ENCODE measurements around the gene CTNND1. TPM values are rescaled to one million over a fixed set of nuclear protein-coding genes. Genes with fewer than 3 reads are reported as not detected.

Gene CTNND1
- total and polyA plus RNA-seq, 2 of the 4 experiments (the other 2 are of a cell fraction) = 88.5 to 229 TPM

DNA sequence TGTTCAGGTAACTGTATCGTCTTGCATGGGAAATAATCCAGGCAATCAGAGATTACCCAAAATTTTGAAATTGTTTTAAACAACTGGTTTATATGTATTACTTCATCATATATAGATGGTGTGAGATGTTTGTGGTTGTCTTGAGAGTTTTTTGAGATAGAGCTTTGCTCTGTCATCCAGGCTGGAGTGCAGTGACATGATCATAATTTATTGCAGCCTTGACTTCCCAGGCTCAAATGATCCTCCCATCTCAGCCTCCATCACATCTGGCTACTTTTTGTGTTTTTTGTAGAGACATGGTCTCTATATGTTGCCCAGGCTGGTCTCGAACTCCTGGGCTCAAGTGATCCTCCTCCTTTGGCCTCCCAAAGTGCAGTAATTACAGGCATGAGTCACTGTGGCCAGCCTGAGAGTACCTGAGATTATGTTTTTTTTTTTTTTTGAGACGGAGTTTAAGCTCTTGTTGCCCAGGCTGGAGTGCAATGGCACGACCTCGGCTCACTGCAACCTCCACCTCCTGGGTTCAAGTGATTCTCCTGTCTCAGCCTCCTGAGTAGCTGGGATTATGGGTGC lies 11.5 kb downstream of the CTNND1 start:
- ChIA-PET CTCF (no interaction called here), POLR2A (ENCODE audit: unreplicated experiment) (interaction anchor here (0.7 kb wide), 1 partner anchor 399 kb away, joined by 6 read pairs; no protein-coding TSS in a partner anchor)
- Histone ChIP-seq H3K4me3 (ENCODE audit: insufficient read depth, low read depth, low read length) (no peak overlapping the region), H3K9ac (ENCODE audit: low read depth, low read length) (no peak overlapping the region), H3K27me3 (ENCODE audit: control insufficient read depth, insufficient read depth, low read length) (no peaks in the 10 kb centered on the region), H2BK15ac (ENCODE audit: low read depth, low read length) (no peak overlapping the region), H3K4ac (ENCODE audit: low read depth, low read length) (no peak overlapping the region), H3K9me1 (ENCODE audit: insufficient read depth, low read length) (peaks cover 18% of the 10 kb centered on the region), H2AK9ac (replicated peaks; ENCODE audit: low read depth, low read length, poor library complexity) (no peak overlapping the region), H3K4me2 (ENCODE audit: low read depth, low read length) (peak overlapping the region; percentile 24; the same call in 1 of the 2 replicates), H3K79me1 (ENCODE audit: low read depth in 1 of 2, low read length in 2 of 2) (peaks cover 11 to 70% of the 10 kb centered on the region in 2 experiments; a peak in 3 of 4 replicates), H4K20me1 (ENCODE audit: insufficient read depth, low read length) (peaks cover 98% of the 10 kb centered on the region), H2BK20ac (ENCODE audit: low read depth, low read length) (no peak overlapping the region), H4K91ac (ENCODE audit: insufficient read depth, low read depth, low read length) (no peak overlapping the region), H2BK120ac (ENCODE audit: low read depth, low read length) (no peak overlapping the region), H2AFZ (replicated peaks; ENCODE audit: low read length, poor library complexity) (no peak overlapping the region), H2BK5ac (ENCODE audit: low read depth, low read length, poor library complexity, severe bottlenecking) (no peak overlapping the region), H3K36me3 (ENCODE audit: control insufficient read depth, insufficient read depth, low read length) (peaks cover 2% of the 10 kb centered on the region), H3K27ac (ENCODE audit: insufficient read depth, low read length) (no peak overlapping the region; the same call in 1 of the 2 replicates), H4K8ac (ENCODE audit: low read depth in 2 of 2, low read length in 2 of 2) (no peak overlapping the region), H4K5ac (ENCODE audit: low read depth, low read length) (no peak overlapping the region), H2AK5ac (ENCODE audit: low read depth, low read length) (no peak overlapping the region), H3K14ac (replicated peaks; ENCODE audit: low read depth, low read length) (no peak overlapping the region), H3K23ac (ENCODE audit: low read depth, low read length) (no peak overlapping the region), H3K18ac (ENCODE audit: low read depth, low read length) (no peak overlapping the region), H3K9me3 (ENCODE audit: control insufficient read depth, insufficient read depth, low read length) (no peaks in the 10 kb centered on the region), H3K56ac (ENCODE audit: extremely low read depth, insufficient read depth, low read length) (no peak overlapping the region), H3K4me1 (ENCODE audit: control insufficient read depth, insufficient read depth, low read length) (peaks cover 29% of the 10 kb centered on the region)
- TF ChIP-seq, protein P1, sequence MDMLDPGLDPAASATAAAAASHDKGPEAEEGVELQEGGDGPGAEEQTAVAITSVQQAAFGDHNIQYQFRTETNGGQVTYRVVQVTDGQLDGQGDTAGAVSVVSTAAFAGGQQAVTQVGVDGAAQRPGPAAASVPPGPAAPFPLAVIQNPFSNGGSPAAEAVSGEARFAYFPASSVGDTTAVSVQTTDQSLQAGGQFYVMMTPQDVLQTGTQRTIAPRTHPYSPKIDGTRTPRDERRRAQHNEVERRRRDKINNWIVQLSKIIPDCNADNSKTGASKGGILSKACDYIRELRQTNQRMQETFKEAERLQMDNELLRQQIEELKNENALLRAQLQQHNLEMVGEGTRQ (IDR thresholded peaks at IDR 0.05; ENCODE audit: low read depth, low read length) = no peak
- TF ChIP-seq FOS (IDR thresholded peaks at IDR 0.05; ENCODE audit: low read depth, low read length) (no peak), RAD21 (IDR thresholded peaks at IDR 0.05; ENCODE audit: low read length) (no peak), BHLHE40 (IDR thresholded peaks at IDR 0.05; ENCODE audit: low read depth, low read length) (no peak), MAFK (IDR thresholded peaks at IDR 0.05; ENCODE audit: low read depth, low read length) (no peak), CHD1 (IDR thresholded peaks at IDR 0.05; ENCODE audit: low read depth, low read length) (no peak), CEBPB (IDR thresholded peaks at IDR 0.05; ENCODE audit: low read depth, low read length) (no peak)
- TF ChIP-seq, protein P2, sequence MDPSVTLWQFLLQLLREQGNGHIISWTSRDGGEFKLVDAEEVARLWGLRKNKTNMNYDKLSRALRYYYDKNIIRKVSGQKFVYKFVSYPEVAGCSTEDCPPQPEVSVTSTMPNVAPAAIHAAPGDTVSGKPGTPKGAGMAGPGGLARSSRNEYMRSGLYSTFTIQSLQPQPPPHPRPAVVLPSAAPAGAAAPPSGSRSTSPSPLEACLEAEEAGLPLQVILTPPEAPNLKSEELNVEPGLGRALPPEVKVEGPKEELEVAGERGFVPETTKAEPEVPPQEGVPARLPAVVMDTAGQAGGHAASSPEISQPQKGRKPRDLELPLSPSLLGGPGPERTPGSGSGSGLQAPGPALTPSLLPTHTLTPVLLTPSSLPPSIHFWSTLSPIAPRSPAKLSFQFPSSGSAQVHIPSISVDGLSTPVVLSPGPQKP (IDR thresholded peaks at IDR 0.05; ENCODE audit: borderline replicate concordance, low read depth, low read length) = no peak
- TF ChIP-seq, protein P3, sequence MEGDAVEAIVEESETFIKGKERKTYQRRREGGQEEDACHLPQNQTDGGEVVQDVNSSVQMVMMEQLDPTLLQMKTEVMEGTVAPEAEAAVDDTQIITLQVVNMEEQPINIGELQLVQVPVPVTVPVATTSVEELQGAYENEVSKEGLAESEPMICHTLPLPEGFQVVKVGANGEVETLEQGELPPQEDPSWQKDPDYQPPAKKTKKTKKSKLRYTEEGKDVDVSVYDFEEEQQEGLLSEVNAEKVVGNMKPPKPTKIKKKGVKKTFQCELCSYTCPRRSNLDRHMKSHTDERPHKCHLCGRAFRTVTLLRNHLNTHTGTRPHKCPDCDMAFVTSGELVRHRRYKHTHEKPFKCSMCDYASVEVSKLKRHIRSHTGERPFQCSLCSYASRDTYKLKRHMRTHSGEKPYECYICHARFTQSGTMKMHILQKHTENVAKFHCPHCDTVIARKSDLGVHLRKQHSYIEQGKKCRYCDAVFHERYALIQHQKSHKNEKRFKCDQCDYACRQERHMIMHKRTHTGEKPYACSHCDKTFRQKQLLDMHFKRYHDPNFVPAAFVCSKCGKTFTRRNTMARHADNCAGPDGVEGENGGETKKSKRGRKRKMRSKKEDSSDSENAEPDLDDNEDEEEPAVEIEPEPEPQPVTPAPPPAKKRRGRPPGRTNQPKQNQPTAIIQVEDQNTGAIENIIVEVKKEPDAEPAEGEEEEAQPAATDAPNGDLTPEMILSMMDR (conservative IDR thresholded peaks at IDR 0.05; ENCODE audit: low read depth, low read length) = no peak
- no CpG with 5 or more reads among the region's 5 CpGs for WGBS, 2 experiments (ENCODE audit: extremely low coverage in 2 of 2, insufficient read length in 1 of 2)
- in situ Hi-C loops (cut with MboI; ENCODE audit: low sequenced_read_pairs) = no loop called here
- no peak for DNase-seq
- no TSS peak for BruUV-seq (replicated peaks)
- ATAC-seq (ENCODE audit: low read depth) = no peak
- dilution Hi-C loops (cut with HindIII; ENCODE audit: low sequenced_read_pairs, unreplicated experiment) = no loop called here
- intact Hi-C loops (cut with micrococcal nuclease) = no loop called here

Measured in IMR-90 (cell line).